H1 (cell line): ENCODE data around the gene CAMTA1. TPM values are rescaled to one million over a fixed set of nuclear protein-coding genes. Genes with fewer than 3 reads are reported as not detected.
A peak's percentile ranks its signal among the peaks of the same experiment; 100 is the strongest.
"Not testable (repeated sequence)": the region's sequence is repeated elsewhere in the genome, so short reads cannot be mapped to it uniquely, and the experiment has no call there.

Experiments
- CTCF ChIA-PET: fragments of 300-600 bp; sonication (Branson Sonifier 250); formaldehyde crosslinking; loops from one replicate; lab custom pipeline; 2021; ENCODE audit not compliant: partially characterized antibody; lab: Charles Lee
- POLR2A ChIA-PET: fragments of 300-600 bp; sonication (Branson Sonifier 250); formaldehyde crosslinking; loops from one replicate; lab custom pipeline; 2021; ENCODE audit warnings: inconsistent platforms; ENCODE audit not compliant: partially characterized antibody; lab: Charles Lee
- DNase-seq, 2 experiments: peaks; one replicate each; pipeline versions ENCODE4 v3.0.0 to v3.0.0-alpha.2; 2010 to 2022; ENCODE audit warnings: low spot score in 2 of 2, low read depth in 1 of 2, mixed read lengths in 1 of 2
- FAIRE-seq: peaks from 2 replicates; lab custom pipeline; 2011; peaks lifted over from hg19 to GRCh38; lab: Jason Lieb, UNC
- H2AFZ ChIP-seq: 2 replicates; pipeline ENCODE4 v1.8.1; 2012; ENCODE audit warnings: low read length, inconsistent platforms
- H2AK5ac ChIP-seq: 2 replicates; pipeline ENCODE4 v1.6.1; 2013; ENCODE audit warnings: low read depth, low read length
- H2BK120ac ChIP-seq: replicated peaks from 2 replicates; pipeline ENCODE3; 2013; ENCODE audit warnings: low read depth, low read length, inconsistent platforms
- H2BK12ac ChIP-seq: 2 replicates; pipeline ENCODE4 v1.6.1; 2013; ENCODE audit warnings: low read depth, low read length
- H2BK15ac ChIP-seq: 2 replicates; pipeline ENCODE4 v1.6.1; 2013; ENCODE audit warnings: low read length
- H2BK20ac ChIP-seq: 2 replicates; pipeline ENCODE4 v1.6.1; 2013; ENCODE audit warnings: low read length
- H2BK5ac ChIP-seq: 2 replicates; pipeline ENCODE4 v1.6.1; 2013; ENCODE audit warnings: low read depth, low read length
- H3K14ac ChIP-seq: 2 replicates; pipeline ENCODE4 v1.6.1; 2013; ENCODE audit warnings: inconsistent platforms; ENCODE audit not compliant: insufficient read length
- H3K18ac ChIP-seq: 2 replicates; pipeline ENCODE4 v1.6.1; 2013; ENCODE audit warnings: low read length; ENCODE audit errors: extremely low read depth
- H3K23ac ChIP-seq: 2 replicates; pipeline ENCODE4 v1.6.1; 2013; ENCODE audit warnings: inconsistent platforms; ENCODE audit not compliant: insufficient read length
- H3K23me2 ChIP-seq: 2 replicates; pipeline ENCODE4 v1.6.1; 2013; ENCODE audit warnings: low read depth, low read length
- H3K27ac ChIP-seq: 2 replicates; pipeline ENCODE4 v1.6.1; 2011; ENCODE audit warnings: low read depth, low read length, inconsistent platforms
- H3K27me3 ChIP-seq, 4 experiments: replicated peaks in 1 of 4; 1 replicate in 1 of 4; 2 replicates in 3 of 4; pipeline versions ENCODE4 v1.6.1 to v1.8.1; 2011 to 2013; ENCODE audit warnings: low read length in 3 of 4, mild to moderate bottlenecking in 3 of 4, inconsistent platforms in 2 of 4, mixed read lengths in 2 of 4, moderate library complexity in 1 of 4; ENCODE audit not compliant: control insufficient read depth in 3 of 4, insufficient read depth in 3 of 4; ENCODE audit errors: extremely low read depth in 1 of 4
- H3K36me3 ChIP-seq, 4 experiments: 2 replicates each; pipeline versions ENCODE4 v1.6.1 to v1.8.1; 2011 to 2013; ENCODE audit warnings: mild to moderate bottlenecking in 4 of 4, low read length in 3 of 4, moderate library complexity in 2 of 4, control low read depth in 1 of 4, inconsistent platforms in 1 of 4; ENCODE audit not compliant: insufficient read depth in 4 of 4, control insufficient read depth in 2 of 4
- H3K4ac ChIP-seq: replicated peaks from 2 replicates; pipeline ENCODE3; 2013; ENCODE audit warnings: low read length, low read depth, mixed read lengths, inconsistent platforms; ENCODE audit not compliant: insufficient read length
- H3K4me1 ChIP-seq, 4 experiments: replicated peaks in 1 of 4; 1 replicate in 1 of 4; 2 replicates in 3 of 4; pipeline versions ENCODE4 v1.6.1 to v1.8.1; 2011 to 2013; ENCODE audit warnings: low read length in 3 of 4, inconsistent platforms in 2 of 4, mixed read lengths in 1 of 4; ENCODE audit not compliant: insufficient read depth in 4 of 4, control insufficient read depth in 3 of 4
- H3K4me2 ChIP-seq, 2 experiments: 2 replicates each; pipeline versions ENCODE4 v1.6.1 to v1.8.1; 2011 to 2013; ENCODE audit warnings: low read depth in 2 of 2, low read length in 2 of 2, control low read depth in 1 of 2, inconsistent platforms in 1 of 2, mild to moderate bottlenecking in 1 of 2; ENCODE audit not compliant: insufficient read depth in 1 of 2
- H3K4me3 ChIP-seq, 4 experiments: fragments of 200-600, 300-600 bp in 1 of 4; sonication (generic), shearing (Covaris generic), sonication (Bioruptor Twin) in 1 of 4; 2 replicates each; pipeline versions ENCODE4 v1.5.1 to v1.8.1; 2011 to 2016; ENCODE audit warnings: low read length in 4 of 4, low read depth in 3 of 4, control low read depth in 2 of 4, inconsistent platforms in 2 of 4, mild to moderate bottlenecking in 2 of 4, mixed read lengths in 1 of 4, moderate library complexity in 1 of 4; ENCODE audit not compliant: insufficient read depth in 2 of 4; ENCODE audit errors: extremely low read depth in 1 of 4
- H3K56ac ChIP-seq: replicated peaks from 2 replicates; pipeline ENCODE3; 2013; ENCODE audit warnings: low read depth, mild to moderate bottlenecking, mixed read lengths, low read length, inconsistent platforms; ENCODE audit not compliant: insufficient read length
- H3K79me1 ChIP-seq: 2 replicates; pipeline ENCODE4 v1.6.1; 2013; ENCODE audit warnings: low read depth, low read length, control low read depth
- H3K79me2 ChIP-seq, 2 experiments: 2 replicates each; pipeline versions ENCODE4 v1.6.1 to v1.8.1; 2012 to 2013; ENCODE audit warnings: low read length in 2 of 2, mild to moderate bottlenecking in 2 of 2, inconsistent platforms in 1 of 2; ENCODE audit not compliant: insufficient read depth in 2 of 2, control insufficient read depth in 1 of 2
- H3K9ac ChIP-seq, 4 experiments: replicated peaks in 1 of 4; 1 replicate in 1 of 4; 2 replicates in 3 of 4; pipeline versions ENCODE4 v1.6.1 to v1.8.1; 2011 to 2013; ENCODE audit warnings: low read depth in 3 of 4, low read length in 3 of 4, control low read depth in 2 of 4, mild to moderate bottlenecking in 2 of 4, moderate library complexity in 2 of 4, inconsistent platforms in 1 of 4; ENCODE audit errors: extremely low read depth in 1 of 4
- H3K9me3 ChIP-seq, 2 experiments: 2 replicates each; pipeline versions ENCODE4 v1.6.1 to v1.8.1; 2012 to 2013; ENCODE audit warnings: mild to moderate bottlenecking in 2 of 2, moderate library complexity in 2 of 2, control low read depth in 1 of 2, inconsistent platforms in 1 of 2, low read depth in 1 of 2, low read length in 1 of 2, mixed read lengths in 1 of 2; ENCODE audit not compliant: insufficient read depth in 2 of 2
- H4K20me1 ChIP-seq, 2 experiments: replicated peaks in 1 of 2; 2 replicates each; pipeline versions ENCODE3 to v1.8.1; 2011 to 2013; ENCODE audit warnings: inconsistent platforms in 2 of 2, low read length in 2 of 2, mild to moderate bottlenecking in 1 of 2; ENCODE audit not compliant: insufficient read depth in 2 of 2, control insufficient read depth in 1 of 2
- H4K5ac ChIP-seq: 2 replicates; pipeline ENCODE4 v1.6.1; 2013; ENCODE audit warnings: low read length, low read depth, mixed read lengths, inconsistent platforms; ENCODE audit not compliant: insufficient read length
- H4K8ac ChIP-seq: 2 replicates; pipeline ENCODE4 v1.8.0; 2013; ENCODE audit warnings: mild to moderate bottlenecking, moderate library complexity, low read length, inconsistent platforms; ENCODE audit not compliant: insufficient read depth; ENCODE audit errors: extremely low read depth
- H4K91ac ChIP-seq: replicated peaks from 2 replicates; pipeline ENCODE3; 2013; ENCODE audit warnings: low read length, mixed read lengths, inconsistent platforms; ENCODE audit not compliant: insufficient read length
- BACH1 ChIP-seq: IDR thresholded peaks from 2 replicates; pipeline ENCODE4 v1.6.1; 2012; ENCODE audit warnings: low read length, improper control_type of control experiment
- GTF2F1 ChIP-seq: IDR thresholded peaks from 2 replicates; pipeline ENCODE4 v1.6.1; 2012; ENCODE audit warnings: low read depth, low read length, improper control_type of control experiment, borderline replicate concordance
- NRF1 ChIP-seq: IDR thresholded peaks from 2 replicates; pipeline ENCODE4 v1.6.1; 2011; ENCODE audit warnings: mild to moderate bottlenecking, low read depth, low read length, improper control_type of control experiment
- TAF7 ChIP-seq: optimal IDR thresholded peaks from 2 replicates; pipeline ENCODE3; 2011; ENCODE audit warnings: low read depth, mild to moderate bottlenecking, inconsistent platforms, low read length, moderate library complexity, borderline replicate concordance
- WGBS, 2 experiments: shearing (Covaris generic) in 1 of 2; methylation state at CpG; one replicate each; pipeline versions ENCODE4 v1.1.6 to v1.1.7; 2013 to 2015; ENCODE audit warnings: low lambda C conversion rate in 2 of 2, mixed read lengths in 2 of 2, inconsistent platforms in 1 of 2, low coverage in 1 of 2, missing lambda C conversion rate in 1 of 2; ENCODE audit not compliant: insufficient replicate concordance in 2 of 2, insufficient coverage in 1 of 2, insufficient read length in 1 of 2; ENCODE audit errors: extremely low coverage in 1 of 2, missing lambda C conversion rate in 1 of 2; 5-methylcytosine and 5-hydroxymethylcytosine counted together
- polyA plus RNA-seq, 7 experiments: library from polyadenylated mRNA; depleted of rRNA in 3 of 7; stranded (reverse) in 5 of 7; unstranded in 2 of 7; fragments of >200 nt in 5 of 7; fragments of 200-250 nt in 2 of 7; gene quantifications; 1 replicate in 5 of 7; 2 replicates in 1 of 7; 4 replicates in 1 of 7; pipeline versions ENCODE4 v1.2.1 to v1.2.3, GENCODE V29; 2011 to 2013; ENCODE audit warnings: missing spikeins in 2 of 7, mixed read lengths in 2 of 7
- total RNA-seq: library from RNA; stranded (reverse); fragmentation: NEBNext Ultra II Directional; extraction: Animal tissue kit (Norgen Biotek cat#: 25700); gene quantifications from 2 replicates; pipeline ENCODE4 v1.2.1, GENCODE V29; 2021
- TF ChIP-seq, protein P1 (sequence below): IDR thresholded peaks from 2 replicates; pipeline ENCODE4 v1.6.1; 2012; ENCODE audit warnings: low read length, inconsistent platforms

The CAMTA1 gene
- total and polyA plus RNA-seq, 2 of the 8 experiments (the other 6 are each of a cell fraction or from before 2014, with no cell fraction given), result 65.0 to 119 TPM

DNA sequence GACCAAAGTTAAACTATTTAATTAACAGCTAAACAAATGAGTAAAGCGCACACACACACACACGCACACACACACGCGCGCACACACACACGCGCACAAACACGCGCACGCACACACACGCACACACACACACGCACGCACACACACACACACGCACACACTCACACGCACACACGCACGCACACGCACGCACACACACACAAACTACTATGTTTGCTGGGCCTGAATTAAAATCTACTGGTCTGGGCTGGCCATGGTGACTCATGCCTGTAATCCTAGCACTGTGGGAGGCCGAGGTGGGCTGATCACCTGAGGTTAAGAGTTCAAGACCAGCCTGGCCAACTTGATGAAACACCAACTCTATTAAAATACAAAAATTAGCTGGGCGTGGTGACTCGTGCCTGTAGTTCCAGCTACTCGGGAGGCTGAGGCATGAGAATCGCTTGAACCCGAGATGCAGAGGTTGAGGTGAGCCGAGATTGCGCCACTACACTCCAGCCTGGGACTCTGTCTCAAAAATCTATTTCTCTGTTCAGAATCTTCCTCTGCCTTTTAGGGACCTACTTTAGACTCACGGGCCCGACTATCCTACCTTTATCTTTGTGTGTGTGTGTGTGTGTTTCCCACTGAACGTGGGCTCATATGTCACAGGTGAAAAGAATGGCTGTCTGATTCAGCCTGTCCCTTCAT lies 46.1 kb upstream of the CAMTA1 start (continued):
- TF ChIP-seq, protein P1, sequence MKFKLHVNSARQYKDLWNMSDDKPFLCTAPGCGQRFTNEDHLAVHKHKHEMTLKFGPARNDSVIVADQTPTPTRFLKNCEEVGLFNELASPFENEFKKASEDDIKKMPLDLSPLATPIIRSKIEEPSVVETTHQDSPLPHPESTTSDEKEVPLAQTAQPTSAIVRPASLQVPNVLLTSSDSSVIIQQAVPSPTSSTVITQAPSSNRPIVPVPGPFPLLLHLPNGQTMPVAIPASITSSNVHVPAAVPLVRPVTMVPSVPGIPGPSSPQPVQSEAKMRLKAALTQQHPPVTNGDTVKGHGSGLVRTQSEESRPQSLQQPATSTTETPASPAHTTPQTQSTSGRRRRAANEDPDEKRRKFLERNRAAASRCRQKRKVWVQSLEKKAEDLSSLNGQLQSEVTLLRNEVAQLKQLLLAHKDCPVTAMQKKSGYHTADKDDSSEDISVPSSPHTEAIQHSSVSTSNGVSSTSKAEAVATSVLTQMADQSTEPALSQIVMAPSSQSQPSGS, result no peak
- no peak for TF ChIP-seq GTF2F1
- no peak for TF ChIP-seq NRF1
- TF ChIP-seq TAF7, result no peak
- TF ChIP-seq BACH1, result no peak

DNA sequence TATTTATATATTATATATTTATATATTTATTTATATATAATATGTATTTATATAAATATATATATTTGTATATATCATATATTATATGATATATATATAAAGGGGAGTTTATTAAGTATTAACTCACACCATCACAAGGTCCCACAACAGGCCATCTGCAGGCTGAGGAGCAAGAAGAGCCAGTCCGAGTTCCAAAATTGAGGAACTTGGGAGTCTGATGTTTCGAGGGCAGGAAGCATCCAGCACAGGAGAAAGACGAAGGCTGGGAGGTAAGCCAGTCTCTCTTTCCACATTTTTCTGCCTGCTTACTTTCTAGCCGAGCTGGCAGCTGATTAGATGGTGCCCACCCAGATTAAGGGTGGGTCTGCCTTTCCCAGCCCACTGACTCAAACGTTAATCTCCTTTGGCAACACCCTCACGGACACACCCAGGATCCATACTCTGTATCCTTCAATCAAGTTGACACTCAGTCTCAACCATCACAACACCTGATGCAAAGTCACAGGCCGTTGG lies 42.5 kb upstream of the CAMTA1 start:
- not testable (repeated sequence) for H3K36me3 ChIP-seq, H4K91ac ChIP-seq, H3K9ac ChIP-seq, H2AFZ ChIP-seq, H2BK20ac ChIP-seq, H3K79me1 ChIP-seq, H2AK5ac ChIP-seq, DNase-seq, H3K4me1 ChIP-seq, H3K56ac ChIP-seq, H4K20me1 ChIP-seq, H3K14ac ChIP-seq, H2BK120ac ChIP-seq, H3K4me3 ChIP-seq, H3K9me3 ChIP-seq, H3K27ac ChIP-seq, H3K18ac ChIP-seq, H3K4ac ChIP-seq, H3K23me2 ChIP-seq, H2BK5ac ChIP-seq, H3K79me2 ChIP-seq, H4K5ac ChIP-seq, H3K27me3 ChIP-seq, FAIRE-seq, H3K4me2 ChIP-seq, H3K23ac ChIP-seq, H2BK15ac ChIP-seq, H2BK12ac ChIP-seq
- POLR2A ChIA-PET, result interaction anchor here (1.9 kb wide), 1 partner anchor 42 kb away, joined by 5 read pairs; the partner anchor contains the start of gene CAMTA1
- CTCF ChIA-PET, result interaction anchor here (2.1 kb wide), 1 partner anchor 18 kb away, joined by 6 read pairs; no protein-coding TSS in a partner anchor
- H4K8ac ChIP-seq, result 0 out of 2 replicates have a peak overlapping the region, but pooled peaks have one; percentile 84
- WGBS, 2 experiments, result 90% methylated on average over 7 of the region's 7 CpGs; no CpG with 5 or more reads in 1 of the 2 experiments
